ENCODE results near the gene DNAH1. TPM values are rescaled to one million over a fixed set of nuclear protein-coding genes. Genes with fewer than 3 reads are reported as not detected.

The DNAH1 gene
- total RNA-seq, 5 donors from 2014 or later (not counting 1 experiment from before 2014, with no cell fraction given): 41.5 to 72.0 (median 44.2) TPM

DNA sequence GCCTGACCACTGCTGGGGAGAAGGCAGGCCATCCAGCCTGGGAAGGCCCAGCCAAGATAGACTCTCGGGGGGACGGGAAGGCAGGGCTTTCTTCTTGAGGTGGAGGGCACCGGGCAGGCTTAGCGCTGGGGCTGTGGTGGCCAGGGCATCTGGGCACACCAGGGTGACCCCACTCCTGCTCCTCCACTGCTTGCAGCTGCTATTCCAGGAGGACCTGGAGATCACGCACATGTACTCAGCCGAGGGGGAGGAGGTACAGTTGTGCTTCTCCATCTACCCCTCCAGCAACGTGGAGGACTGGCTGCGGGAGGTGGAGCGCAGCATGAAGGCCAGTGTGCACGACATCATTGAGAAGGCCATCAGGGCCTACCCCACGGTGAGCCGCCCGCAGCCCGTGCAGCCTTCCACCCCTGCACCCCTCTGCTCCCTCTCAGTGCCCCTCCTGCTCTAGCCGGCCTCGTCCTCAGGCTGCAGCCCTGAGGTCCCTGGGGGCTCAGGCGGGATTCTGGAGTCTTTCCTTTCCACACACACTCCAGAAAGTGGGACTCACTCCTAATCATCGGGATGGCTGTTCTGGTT lies 42.3 kb downstream of the DNAH1 start:
- peaks cover 18% of the 10 kb centered on the region for H3K36me3 Mint-ChIP-seq
- POLR2A ChIA-PET: no interaction called here
- peaks cover 37 to 90% of the 10 kb centered on the region in 2 donors for H3K36me3 ChIP-seq (ENCODE audit: control insufficient read depth in 2 of 2, extremely low read depth in 1 of 2, insufficient read depth in 1 of 2, low read length in 1 of 2)

GRCh38 chr3:52359116-52359855 lies 43.2 kb downstream of the DNAH1 start:
- peaks cover 24% of the 10 kb centered on the region for H3K36me3 Mint-ChIP-seq
- DNase-seq: no peak
- ATAC-seq (replicated peaks in 1 of 4): no peak

More for the DNA sequence above, 42.3 kb downstream of the DNAH1 start:
- Mint-ChIP-seq H3K27me3 (no peaks in the 10 kb centered on the region), H3K27ac (no peak overlapping the region), H3K4me3 (no peak overlapping the region), H3K9me3 (no peaks in the 10 kb centered on the region), H3K4me1 (no peaks in the 10 kb centered on the region)
- ATAC-seq (replicated peaks in 1 of 4) (no peak), DNase-seq (no peak)
- CTCF ChIA-PET: no interaction called here
- peaks cover 0 to 7% of the 10 kb centered on the region in 2 experiments for H3K4me1 ChIP-seq (ENCODE audit: control insufficient read depth in 1 of 2, extremely low read depth in 1 of 2, insufficient read depth in 2 of 2, low read length in 2 of 2)
- H3K27me3 ChIP-seq (replicated peaks in 1 of 2; ENCODE audit: control insufficient read depth in 2 of 2, extremely low read depth in 1 of 2, insufficient read depth in 2 of 2, low read length in 1 of 2): no peaks in the 10 kb centered on the region
- 98% methylated on average over 16 of the region's 18 CpGs for WGBS (ENCODE audit: insufficient coverage)
- no peak overlapping the region for H3K27ac ChIP-seq (ENCODE audit: low read length)
- H3K9me3 ChIP-seq: no peaks in the 10 kb centered on the region
- no peak overlapping the region for H3K4me3 ChIP-seq (ENCODE audit: control insufficient read depth in 1 of 2, extremely low read depth in 1 of 2, low read length in 1 of 2)

GRCh38 chr3:52361011-52361410 lies 44.9 kb downstream of the DNAH1 start:
- no peak overlapping the region for H3K27ac ChIP-seq (ENCODE audit: low read length)
- Mint-ChIP-seq H3K27me3 (no peaks in the 10 kb centered on the region), H3K4me3 (no peak overlapping the region), H3K36me3 (peaks cover 26% of the 10 kb centered on the region), H3K9me3 (no peaks in the 10 kb centered on the region), H3K4me1 (no peaks in the 10 kb centered on the region), H3K27ac (no peak overlapping the region)
- DNase-seq: no peak
- H3K9me3 ChIP-seq: no peaks in the 10 kb centered on the region
- no peak overlapping the region for H3K4me3 ChIP-seq (ENCODE audit: control insufficient read depth in 1 of 2, extremely low read depth in 1 of 2, low read length in 1 of 2)
- ChIA-PET POLR2A (no interaction called here), CTCF (no interaction called here)
- 93% methylated on average over 9 of the region's 9 CpGs for WGBS (ENCODE audit: insufficient coverage)
- H3K4me1 ChIP-seq (ENCODE audit: control insufficient read depth in 1 of 2, extremely low read depth in 1 of 2, insufficient read depth in 2 of 2, low read length in 2 of 2): peaks cover 0 to 7% of the 10 kb centered on the region in 2 experiments
- no peak for ATAC-seq (replicated peaks in 1 of 4)
- H3K36me3 ChIP-seq (ENCODE audit: control insufficient read depth in 2 of 2, extremely low read depth in 1 of 2, insufficient read depth in 1 of 2, low read length in 1 of 2): peaks cover 38 to 89% of the 10 kb centered on the region in 2 donors
- H3K27me3 ChIP-seq (replicated peaks in 1 of 2; ENCODE audit: control insufficient read depth in 2 of 2, extremely low read depth in 1 of 2, insufficient read depth in 2 of 2, low read length in 1 of 2): no peaks in the 10 kb centered on the region

More at GRCh38 chr3:52359116-52359855, 43.2 kb downstream of the DNAH1 start:
- no peaks in the 10 kb centered on the region for H3K4me1 Mint-ChIP-seq
- peaks cover 38 to 90% of the 10 kb centered on the region in 2 donors for H3K36me3 ChIP-seq (ENCODE audit: control insufficient read depth in 2 of 2, extremely low read depth in 1 of 2, insufficient read depth in 1 of 2, low read length in 1 of 2)
- no peak overlapping the region for H3K27ac ChIP-seq (ENCODE audit: low read length)
- H3K9me3 ChIP-seq: no peaks in the 10 kb centered on the region
- ChIA-PET POLR2A (no interaction called here), CTCF (no interaction called here)
- no peaks in the 10 kb centered on the region for H3K9me3 Mint-ChIP-seq
- no peak overlapping the region for H3K27ac Mint-ChIP-seq
- H3K27me3 ChIP-seq (replicated peaks in 1 of 2; ENCODE audit: control insufficient read depth in 2 of 2, extremely low read depth in 1 of 2, insufficient read depth in 2 of 2, low read length in 1 of 2): no peaks in the 10 kb centered on the region
- 91% methylated on average over 9 of the region's 12 CpGs for WGBS (ENCODE audit: insufficient coverage)
- H3K27me3 Mint-ChIP-seq: no peaks in the 10 kb centered on the region
- no peak overlapping the region for H3K4me3 ChIP-seq (ENCODE audit: control insufficient read depth in 1 of 2, extremely low read depth in 1 of 2, low read length in 1 of 2)
- H3K4me1 ChIP-seq (ENCODE audit: control insufficient read depth in 1 of 2, extremely low read depth in 1 of 2, insufficient read depth in 2 of 2, low read length in 2 of 2): peaks cover 0 to 7% of the 10 kb centered on the region in 2 experiments
- no peak overlapping the region for H3K4me3 Mint-ChIP-seq

- ChIA-PET CTCF (no interaction called here), POLR2A (no interaction called here)
- peaks cover 0 to 7% of the 10 kb centered on the region in 2 experiments for H3K4me1 ChIP-seq (ENCODE audit: control insufficient read depth in 1 of 2, extremely low read depth in 1 of 2, insufficient read depth in 2 of 2, low read length in 2 of 2)
- H3K27ac ChIP-seq (ENCODE audit: low read length): no peak overlapping the region
- H3K36me3 ChIP-seq (ENCODE audit: control insufficient read depth in 2 of 2, extremely low read depth in 1 of 2, insufficient read depth in 1 of 2, low read length in 1 of 2): peaks cover 41 to 92% of the 10 kb centered on the region in 2 donors
- H3K4me3 ChIP-seq (ENCODE audit: control insufficient read depth in 1 of 2, extremely low read depth in 1 of 2, low read length in 1 of 2): no peak overlapping the region
- no peak for DNase-seq
- no peaks in the 10 kb centered on the region for H3K9me3 Mint-ChIP-seq
- 98% methylated on average over 11 of the region's 13 CpGs for WGBS (ENCODE audit: insufficient coverage)
- no peak overlapping the region for H3K27ac Mint-ChIP-seq
- H3K9me3 ChIP-seq: no peaks in the 10 kb centered on the region
- no peaks in the 10 kb centered on the region for H3K4me1 Mint-ChIP-seq
- no peaks in the 10 kb centered on the region for H3K27me3 ChIP-seq (replicated peaks in 1 of 2; ENCODE audit: control insufficient read depth in 2 of 2, extremely low read depth in 1 of 2, insufficient read depth in 2 of 2, low read length in 1 of 2)
- peaks cover 26% of the 10 kb centered on the region for H3K36me3 Mint-ChIP-seq
- no peak for ATAC-seq (replicated peaks in 1 of 4)
- no peak overlapping the region for H3K4me3 Mint-ChIP-seq
- H3K27me3 Mint-ChIP-seq: no peaks in the 10 kb centered on the region
These were observed 45.3 kb downstream of the DNAH1 start for GRCh38 chr3:52361454-52361853.

- H3K27me3 ChIP-seq (replicated peaks in 1 of 2; ENCODE audit: control insufficient read depth in 2 of 2, extremely low read depth in 1 of 2, insufficient read depth in 2 of 2, low read length in 1 of 2): no peaks in the 10 kb centered on the region
- peaks cover 28% of the 10 kb centered on the region for H3K36me3 Mint-ChIP-seq
- H3K4me3 ChIP-seq (ENCODE audit: control insufficient read depth in 1 of 2, extremely low read depth in 1 of 2, low read length in 1 of 2): no peak overlapping the region
- no peak overlapping the region for H3K27ac ChIP-seq (ENCODE audit: low read length)
- H3K27ac Mint-ChIP-seq: no peak overlapping the region
- DNase-seq (no peak), ATAC-seq (replicated peaks in 1 of 4) (no peak)
- POLR2A ChIA-PET: no interaction called here
- peaks cover 45 to 91% of the 10 kb centered on the region in 2 donors for H3K36me3 ChIP-seq (ENCODE audit: control insufficient read depth in 2 of 2, extremely low read depth in 1 of 2, insufficient read depth in 1 of 2, low read length in 1 of 2)
- no peak overlapping the region for H3K4me3 Mint-ChIP-seq
- H3K27me3 Mint-ChIP-seq: no peaks in the 10 kb centered on the region
- no peaks in the 10 kb centered on the region for H3K9me3 ChIP-seq
- H3K9me3 Mint-ChIP-seq: no peaks in the 10 kb centered on the region
- no peaks in the 10 kb centered on the region for H3K4me1 Mint-ChIP-seq
- 100% methylated on average over 2 of the region's 4 CpGs for WGBS (ENCODE audit: insufficient coverage)
- peaks cover 0 to 7% of the 10 kb centered on the region in 2 experiments for H3K4me1 ChIP-seq (ENCODE audit: control insufficient read depth in 1 of 2, extremely low read depth in 1 of 2, insufficient read depth in 2 of 2, low read length in 2 of 2)
- CTCF ChIA-PET: no interaction called here
These were observed 45.8 kb downstream of the DNAH1 start for GRCh38 chr3:52361898-52362297.

DNA sequence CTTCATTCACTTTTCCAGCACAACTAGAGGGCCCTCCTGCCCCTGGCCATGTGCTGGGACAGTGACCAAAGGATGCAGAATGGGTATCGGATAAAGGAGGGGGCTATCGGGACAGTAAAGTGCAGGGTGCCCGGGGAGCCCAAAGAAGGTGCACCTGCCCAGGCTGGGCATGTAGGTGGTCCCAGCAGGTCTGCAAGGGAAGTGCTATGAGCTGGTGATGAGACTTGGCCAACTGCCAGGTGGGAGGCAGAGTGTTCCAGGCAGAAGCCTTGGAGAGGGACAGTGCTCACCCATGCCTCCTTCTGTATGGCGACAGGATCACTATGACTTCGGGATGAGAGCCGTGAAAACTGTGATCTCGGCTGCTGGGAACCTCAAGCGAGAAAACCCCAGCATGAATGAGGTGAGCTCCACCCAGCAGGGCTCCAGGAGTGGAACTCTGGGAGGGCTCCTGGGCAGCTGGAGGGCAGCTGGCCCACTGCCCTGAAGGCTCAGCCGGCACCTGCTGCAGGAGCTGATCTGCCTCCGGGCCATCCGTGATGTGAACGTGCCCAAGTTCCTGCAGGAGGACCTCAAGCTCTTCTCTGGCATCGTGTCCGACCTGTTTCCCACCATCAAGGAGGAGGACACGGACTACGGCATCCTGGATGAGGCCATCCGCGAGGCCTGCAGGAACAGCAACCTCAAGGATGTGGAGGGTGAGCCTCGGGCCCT lies 48.4 kb downstream of the DNAH1 start:
- DNase-seq: no peak
- 94% methylated on average over 18 of the region's 19 CpGs for WGBS (ENCODE audit: insufficient coverage)
- H3K4me1 ChIP-seq (ENCODE audit: control insufficient read depth in 1 of 2, extremely low read depth in 1 of 2, insufficient read depth in 2 of 2, low read length in 2 of 2): no peaks in the 10 kb centered on the region
- no peaks in the 10 kb centered on the region for H3K9me3 ChIP-seq
- H3K4me3 ChIP-seq (ENCODE audit: control insufficient read depth in 1 of 2, extremely low read depth in 1 of 2, low read length in 1 of 2): no peak overlapping the region
- no peak for ATAC-seq (replicated peaks in 1 of 4)
- H3K27me3 Mint-ChIP-seq: no peaks in the 10 kb centered on the region
- H3K36me3 Mint-ChIP-seq: peaks cover 39% of the 10 kb centered on the region
- H3K27ac Mint-ChIP-seq: no peak overlapping the region
- no peak overlapping the region for H3K4me3 Mint-ChIP-seq
- H3K9me3 Mint-ChIP-seq: no peaks in the 10 kb centered on the region
- H3K4me1 Mint-ChIP-seq: no peaks in the 10 kb centered on the region
- H3K27ac ChIP-seq (ENCODE audit: low read length): no peak overlapping the region
- H3K27me3 ChIP-seq (replicated peaks in 1 of 2; ENCODE audit: control insufficient read depth in 2 of 2, extremely low read depth in 1 of 2, insufficient read depth in 2 of 2, low read length in 1 of 2): no peaks in the 10 kb centered on the region
- ChIA-PET CTCF (no interaction called here), POLR2A (no interaction called here)
- peaks cover 34 to 79% of the 10 kb centered on the region in 2 donors for H3K36me3 ChIP-seq (ENCODE audit: control insufficient read depth in 2 of 2, extremely low read depth in 1 of 2, insufficient read depth in 1 of 2, low read length in 1 of 2)

Measured in T-cell (primary cell).